B cell (primary cell): ENCODE data around the gene PITPNB. TPM values are rescaled to one million over a fixed set of nuclear protein-coding genes. Genes with fewer than 3 reads are reported as not detected.

ENCODE experiments used
- ATAC-seq: fragments of 200-7000 bp; cut with Tn5 transposase; one replicate; pipeline ENCODE4 v1.10.0; 2021; ENCODE audit warnings: low read depth, mild to moderate bottlenecking, moderate number of reproducible peaks, moderate library complexity
- CTCF ChIA-PET: fragments of 350-600 bp; sonication (Branson Sonifier 250); formaldehyde crosslinking; loops from one replicate; lab custom pipeline; 2021; ENCODE audit warnings: antibody characterized with exemption, inconsistent platforms; lab: Charles Lee
- POLR2A ChIA-PET: fragments of 350-600 bp; sonication (Branson Sonifier 250); formaldehyde crosslinking; loops from one replicate; lab custom pipeline; 2021; ENCODE audit warnings: antibody characterized with exemption; lab: Charles Lee
- DNase-seq: peaks from one replicate; pipeline ENCODE4 v3.0.0; 2013
- H2AFZ ChIP-seq: 2 replicates; pipeline ENCODE4 v1.6.1; 2012; ENCODE audit warnings: mild to moderate bottlenecking, low read depth, low read length; ENCODE audit not compliant: insufficient read depth, poor library complexity, severe bottlenecking
- H3K27ac ChIP-seq, 2 donors: 1 replicate in 1 of 2; 2 replicates in 1 of 2; pipeline ENCODE4 v1.5.1; 2012 to 2013; ENCODE audit warnings: low read length in 2 of 2, mild to moderate bottlenecking in 2 of 2, moderate library complexity in 1 of 2
- H3K27me3 ChIP-seq, 4 experiments: fragments of 200-600 bp in 1 of 4; sonication (generic) in 1 of 4; replicated peaks in 1 of 4; 1 replicate in 2 of 4; 2 replicates in 2 of 4; pipeline versions ENCODE4 v1.6.1 to v1.7.0; 2013 to 2016; ENCODE audit warnings: low read length in 3 of 4, mild to moderate bottlenecking in 2 of 4, mixed read lengths in 1 of 4, moderate library complexity in 1 of 4; ENCODE audit not compliant: insufficient read depth in 4 of 4, control insufficient read depth in 3 of 4; ENCODE audit errors: control extremely low read depth in 1 of 4
- H3K36me3 ChIP-seq, 2 experiments: replicated peaks in 1 of 2; 1 replicate in 1 of 2; 2 replicates in 1 of 2; pipeline versions ENCODE4 v1.6.1 to v1.7.1; 2013; ENCODE audit warnings: low read length in 1 of 2; ENCODE audit not compliant: insufficient read depth in 2 of 2, control insufficient read depth in 1 of 2; ENCODE audit errors: control extremely low read depth in 1 of 2, extremely low read depth in 1 of 2
- H3K4me1 ChIP-seq, 2 donors: fragments of 200-600 bp in 1 of 2; sonication (generic) in 1 of 2; 1 replicate in 1 of 2; 2 replicates in 1 of 2; pipeline versions ENCODE4 v1.5.1 to v1.6.1; 2013 to 2017; ENCODE audit warnings: low read length in 2 of 2; ENCODE audit not compliant: control insufficient read depth in 2 of 2, insufficient read depth in 2 of 2
- H3K4me2 ChIP-seq: replicated peaks from 2 replicates; pipeline ENCODE3; 2012; ENCODE audit warnings: mild to moderate bottlenecking, low read depth, low read length; ENCODE audit not compliant: poor library complexity, severe bottlenecking
- H3K4me3 ChIP-seq, 5 experiments: fragments of 200-600 bp in 1 of 5; sonication (generic) in 1 of 5; 1 replicate in 3 of 5; 2 replicates in 2 of 5; pipeline versions ENCODE4 v1.5.1 to v1.7.0; 2011 to 2016; ENCODE audit warnings: low read length in 4 of 5, mild to moderate bottlenecking in 4 of 5, low read depth in 2 of 5, control low read depth in 1 of 5, moderate library complexity in 1 of 5; ENCODE audit not compliant: insufficient read depth in 1 of 5; ENCODE audit errors: control extremely low read depth in 1 of 5, extremely low read depth in 1 of 5
- H3K79me2 ChIP-seq: fragments of 200-600 bp; sonication (generic); one replicate; pipeline ENCODE4 v1.6.0; 2016; ENCODE audit warnings: low read length; ENCODE audit not compliant: control insufficient read depth, insufficient read depth
- H3K9ac ChIP-seq: fragments of 200-600 bp; sonication (generic); 2 replicates; pipeline ENCODE4 v1.6.1; 2017; ENCODE audit warnings: mild to moderate bottlenecking, low read length, moderate library complexity
- H3K9me3 ChIP-seq, 3 donors: one replicate each; pipeline versions ENCODE4 v1.6.1 to v1.7.1; 2013; ENCODE audit warnings: low read length in 2 of 3; ENCODE audit not compliant: control insufficient read depth in 2 of 3, insufficient read depth in 1 of 3; ENCODE audit errors: control extremely low read depth in 1 of 3
- H4K20me1 ChIP-seq: 2 replicates; pipeline ENCODE4 v1.6.0; 2012; ENCODE audit warnings: mild to moderate bottlenecking, low read length; ENCODE audit not compliant: insufficient read depth, control insufficient read depth, poor library complexity, severe bottlenecking
- H3K27ac Mint-ChIP-seq: one replicate; pipeline ENCODE4 v1.8.0; 2021; ENCODE audit warnings: mixed read lengths
- H3K27me3 Mint-ChIP-seq: one replicate; pipeline ENCODE4 v1.8.0; 2021; ENCODE audit warnings: mixed read lengths
- H3K4me1 Mint-ChIP-seq: one replicate; pipeline ENCODE4 v1.8.0; 2021; ENCODE audit warnings: mixed read lengths
- H3K4me3 Mint-ChIP-seq: one replicate; pipeline ENCODE4 v1.8.0; 2021; ENCODE audit warnings: mixed read lengths
- H3K9me3 Mint-ChIP-seq: one replicate; pipeline ENCODE4 v1.8.0; 2022; ENCODE audit warnings: mixed read lengths; ENCODE audit not compliant: insufficient read depth
- CTCF ChIP-seq: fragments of 200-600 bp; IDR thresholded peaks from one replicate; pipeline ENCODE4 v1.8.0; 2022; ENCODE audit warnings: antibody characterized with exemption, mild to moderate bottlenecking
- EZH2 ChIP-seq: IDR thresholded peaks from 2 replicates; pipeline ENCODE4 v1.6.1; 2012; ENCODE audit warnings: borderline replicate concordance, low read depth, mild to moderate bottlenecking, moderate library complexity, low read length; ENCODE audit not compliant: insufficient read depth, poor library complexity, severe bottlenecking
- WGBS: methylation state at CpG from one replicate; pipeline ENCODE4 v1.1.5; 2013; ENCODE audit warnings: missing lambda C conversion rate; ENCODE audit not compliant: insufficient coverage; 5-methylcytosine and 5-hydroxymethylcytosine counted together
- intact Hi-C: fragments of 100-400 bp; cut with micrococcal nuclease; formaldehyde crosslinking; loops from one replicate; pipeline ENCODE4 v1.10.0; 2022
- polyA plus RNA-seq: library from polyadenylated mRNA; depleted of rRNA; stranded (reverse); fragments of >200 nt; gene quantifications from 2 replicates; pipeline ENCODE4 v1.2.3, GENCODE V29; 2012
- total RNA-seq, 2 donors: library from RNA; stranded (reverse); fragments of 120-200 nt in 1 of 2; gene quantifications; 1 replicate in 1 of 2; 2 replicates in 1 of 2; pipeline versions ENCODE4 v1.2.3 to v1.2.4, GENCODE V29; 2013 to 2022

Gene PITPNB
- total and polyA plus RNA-seq, 2 donors (not counting 1 experiment from before 2014, with no cell fraction given): 17.5 to 82.3 TPM

DNA sequence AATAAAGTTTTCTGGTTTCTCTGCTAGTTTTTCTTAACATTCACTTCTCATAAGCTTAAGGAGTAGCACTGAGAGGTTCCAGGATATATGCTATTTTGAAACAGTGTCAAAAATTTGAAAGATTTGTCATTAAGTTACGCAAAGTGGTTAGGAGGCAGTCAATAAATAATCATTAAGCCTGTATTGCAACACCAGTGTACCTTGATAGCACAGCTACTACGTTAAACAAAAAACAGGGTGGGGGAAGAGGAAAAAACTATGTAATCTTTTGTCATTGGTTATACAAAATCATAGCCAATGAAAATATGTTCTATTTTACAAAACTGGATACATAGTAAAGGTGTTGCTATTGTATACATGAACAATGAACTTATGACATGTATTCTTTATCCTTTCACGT is 30.4 kb upstream of the PITPNB start:
- intact Hi-C loops: no loop called here
- Mint-ChIP-seq H3K9me3 (no peaks in the 10 kb centered on the region), H3K4me1 (no peaks in the 10 kb centered on the region), H3K27me3 (no peaks in the 10 kb centered on the region), H3K27ac (no peak overlapping the region), H3K4me3 (no peak overlapping the region)
- Histone ChIP-seq H3K4me1 (no peaks in the 10 kb centered on the region), H3K9ac (no peak overlapping the region), H3K9me3 (peaks cover 0 to 1% (median 0%) of the 10 kb centered on the region in 3 donors), H3K36me3 (no peaks in the 10 kb centered on the region), H2AFZ (no peak overlapping the region), H3K4me3 (no peak overlapping the region), H3K27me3 (no peaks in the 10 kb centered on the region), H4K20me1 (no peaks in the 10 kb centered on the region), H3K79me2 (no peaks in the 10 kb centered on the region), H3K4me2 (no peak overlapping the region), H3K27ac (no peak overlapping the region)
- DNase-seq (no peak), ATAC-seq (no peak)
- CTCF ChIA-PET: interaction anchor here (1.4 kb wide), 1 partner anchor 13 kb away, joined by 3 read pairs; no protein-coding TSS in a partner anchor
- TF ChIP-seq CTCF (no peak), EZH2 (no peak)
- WGBS: no CpG with 5 or more reads among the region's 3 CpGs
- POLR2A ChIA-PET: no interaction called here

DNA sequence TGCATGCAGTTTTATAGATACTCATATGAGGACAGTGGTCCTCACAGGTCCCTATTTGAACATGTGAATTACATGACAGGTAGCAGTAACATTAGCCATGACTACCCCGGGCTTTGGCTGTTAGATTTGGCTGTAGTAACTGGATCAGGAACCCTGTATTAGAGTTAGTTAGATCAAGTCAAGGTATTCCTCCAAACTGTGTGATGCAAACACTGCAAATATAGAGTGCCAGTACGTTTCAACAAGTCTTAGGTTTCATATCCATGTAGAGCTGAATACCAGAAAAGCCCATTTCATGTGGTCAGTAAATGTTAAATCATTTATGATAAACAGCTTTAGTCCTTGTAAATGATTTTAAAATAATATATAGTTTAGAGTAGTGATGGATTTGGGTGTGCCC is 29.5 kb upstream of the PITPNB start:
- intact Hi-C loops: no loop called here
- H3K9me3 Mint-ChIP-seq: no peaks in the 10 kb centered on the region
- no peak overlapping the region for H3K27ac Mint-ChIP-seq
- no peak overlapping the region for H3K9ac ChIP-seq
- no peaks in the 10 kb centered on the region for H3K27me3 ChIP-seq
- POLR2A ChIA-PET: no interaction called here
- no peak overlapping the region for H3K4me2 ChIP-seq
- CTCF ChIA-PET: no interaction called here
- peaks cover 0 to 1% (median 0%) of the 10 kb centered on the region in 3 donors for H3K9me3 ChIP-seq
- no peaks in the 10 kb centered on the region for H3K36me3 ChIP-seq
- H3K4me1 ChIP-seq: no peaks in the 10 kb centered on the region
- no peaks in the 10 kb centered on the region for H3K27me3 Mint-ChIP-seq
- H2AFZ ChIP-seq: no peak overlapping the region
- H3K4me3 ChIP-seq: no peak overlapping the region
- DNase-seq: no peak
- no peaks in the 10 kb centered on the region for H4K20me1 ChIP-seq
- TF ChIP-seq CTCF (no peak), EZH2 (no peak)
- no peak overlapping the region for H3K4me3 Mint-ChIP-seq
- H3K4me1 Mint-ChIP-seq: no peaks in the 10 kb centered on the region
- ATAC-seq: no peak
- H3K79me2 ChIP-seq: no peaks in the 10 kb centered on the region
- no peak overlapping the region for H3K27ac ChIP-seq
- 100% methylated on average over 1 of the region's 2 CpGs for WGBS
